H1 (cell line): ENCODE measurements around the gene IL17RD. TPM values are rescaled to one million over a fixed set of nuclear protein-coding genes. Genes with fewer than 3 reads are reported as not detected.

Experiments used
- BACH1 ChIP-seq: IDR thresholded peaks from 2 replicates; pipeline ENCODE4 v1.6.1; 2012; ENCODE audit warnings: low read length, improper control_type of control experiment
- CHD1 ChIP-seq: IDR thresholded peaks from 2 replicates; pipeline ENCODE4 v1.6.1; 2012; ENCODE audit warnings: low read depth, low read length, improper control_type of control experiment
- FOSL1 ChIP-seq: IDR thresholded peaks from 2 replicates; pipeline ENCODE4 v1.6.1; 2011; ENCODE audit warnings: mild to moderate bottlenecking, low read depth, low read length, moderate library complexity; ENCODE audit not compliant: insufficient read depth
- RBBP5 ChIP-seq: IDR thresholded peaks from 2 replicates; pipeline ENCODE4 v1.7.1; 2012; ENCODE audit warnings: low read depth, mild to moderate bottlenecking, inconsistent platforms, low read length, moderate library complexity, borderline replicate concordance
- SP2 ChIP-seq: IDR thresholded peaks from 2 replicates; pipeline ENCODE4 v1.6.1; 2012; ENCODE audit warnings: mild to moderate bottlenecking, low read length, inconsistent platforms
- polyA plus RNA-seq, 7 experiments: library from polyadenylated mRNA; depleted of rRNA in 3 of 7; stranded (reverse) in 5 of 7; unstranded in 2 of 7; fragments of >200 nt in 5 of 7; fragments of 200-250 nt in 2 of 7; gene quantifications; 1 replicate in 5 of 7; 2 replicates in 1 of 7; 4 replicates in 1 of 7; pipeline versions ENCODE4 v1.2.1 to v1.2.3, GENCODE V29; 2011 to 2013; ENCODE audit warnings: missing spikeins in 2 of 7, mixed read lengths in 2 of 7
- total RNA-seq: library from RNA; stranded (reverse); fragmentation: NEBNext Ultra II Directional; extraction: Animal tissue kit (Norgen Biotek cat#: 25700); gene quantifications from 2 replicates; pipeline ENCODE4 v1.2.1, GENCODE V29; 2021

The IL17RD gene
- total and polyA plus RNA-seq, 2 of the 8 experiments (the other 6 are each of a cell fraction or from before 2014, with no cell fraction given), result 10.9 to 48.9 TPM

GRCh38 chr3:57081173-57081572 lies 84.0 kb downstream of the IL17RD start (continued):
- TF ChIP-seq SP2 (no peak), RBBP5 (no peak), FOSL1 (no peak), CHD1 (no peak), BACH1 (no peak)
